SK-N-SH treated with all-trans-retinoic acid at 6 μM for 48 hours (cell line): ENCODE data around the gene SIRT5.

Source experiments
- ATAC-seq: fragments of 200-7000 bp; cut with Tn5 transposase; 3 replicates; pipeline ENCODE4 v1.9.1; 2020; ENCODE audit warnings: mild to moderate bottlenecking, moderate library complexity
- ARNTL ChIP-seq: fragments of 450-650 bp; formaldehyde crosslinking; IDR thresholded peaks from 2 replicates; pipeline ENCODE4 v1.5.0; 2020; ENCODE audit warnings: low read depth, mild to moderate bottlenecking, moderate library complexity, borderline replicate concordance
- BACH2 ChIP-seq: fragments of 250-450 bp; sonication (Bioruptor Pico); IDR thresholded peaks from 2 replicates; pipeline ENCODE4 v1.9.0; 2021; ENCODE audit warnings: mild to moderate bottlenecking, borderline replicate concordance
- CSDC2 ChIP-seq: fragments of 250-450 bp; sonication (Bioruptor Pico); IDR thresholded peaks from 2 replicates; pipeline ENCODE4 v1.5.0; 2020; ENCODE audit warnings: mild to moderate bottlenecking, moderate library complexity
- CSRNP3 ChIP-seq: fragments of 250-450 bp; sonication (Bioruptor Pico); IDR thresholded peaks from 2 replicates; pipeline ENCODE4 v1.5.1; 2021; ENCODE audit warnings: mild to moderate bottlenecking, moderate library complexity
- ESRRG ChIP-seq: fragments of 250-450 bp; sonication (Bioruptor Pico); IDR thresholded peaks from 2 replicates; pipeline ENCODE4 v1.6.1; 2021; ENCODE audit warnings: mild to moderate bottlenecking
- GLIS3 ChIP-seq: fragments of 250-450 bp; sonication (Bioruptor Pico); IDR thresholded peaks from 2 replicates; pipeline ENCODE4 v1.5.0; 2020; ENCODE audit warnings: mild to moderate bottlenecking, moderate library complexity
- OSR1 ChIP-seq: fragments of 250-450 bp; sonication (Bioruptor Pico); IDR thresholded peaks from 2 replicates; pipeline ENCODE4 v1.8.0; 2022; ENCODE audit warnings: moderate library complexity, mild to moderate bottlenecking, inconsistent platforms
- POU6F1 ChIP-seq: fragments of 250-450 bp; sonication (Bioruptor Pico); IDR thresholded peaks from 2 replicates; pipeline ENCODE4 v1.8.0; 2021; ENCODE audit warnings: low read depth, mild to moderate bottlenecking, moderate library complexity, borderline replicate concordance
- PPARA ChIP-seq: fragments of 250-450 bp; sonication (Bioruptor Pico); IDR thresholded peaks from 2 replicates; pipeline ENCODE4 v1.5.0; 2020; ENCODE audit warnings: mild to moderate bottlenecking, borderline replicate concordance
- SNAI2 ChIP-seq: fragments of 250-450 bp; sonication (Bioruptor Pico); IDR thresholded peaks from 2 replicates; pipeline ENCODE4 v1.5.0; 2020; ENCODE audit warnings: mild to moderate bottlenecking, moderate library complexity
- TCF4 ChIP-seq: fragments of 250-450 bp; sonication (Bioruptor Pico); IDR thresholded peaks from 2 replicates; pipeline ENCODE4 v1.8.0; 2021; ENCODE audit warnings: mild to moderate bottlenecking, moderate library complexity, borderline replicate concordance
- TOX ChIP-seq: fragments of 250-450 bp; sonication (Bioruptor Pico); IDR thresholded peaks from 2 replicates; pipeline ENCODE4 v1.8.0; 2021; ENCODE audit warnings: mild to moderate bottlenecking, moderate library complexity, borderline replicate concordance
- TSHZ2 ChIP-seq: fragments of 250-450 bp; sonication (Bioruptor Pico); IDR thresholded peaks from 2 replicates; pipeline ENCODE4 v1.5.0; 2020; ENCODE audit warnings: mild to moderate bottlenecking, moderate library complexity
- ZC3H10 ChIP-seq: fragments of 250-450 bp; sonication (Bioruptor Pico); IDR thresholded peaks from 2 replicates; pipeline ENCODE4 v1.5.1; 2021; ENCODE audit warnings: mild to moderate bottlenecking, moderate library complexity
- ZFP3 ChIP-seq: fragments of 250-450 bp; sonication (Bioruptor Pico); IDR thresholded peaks from 2 replicates; pipeline ENCODE4 v1.5.0; 2020; ENCODE audit warnings: mild to moderate bottlenecking, moderate library complexity
- ZFP30 ChIP-seq: fragments of 450-650 bp; formaldehyde crosslinking; IDR thresholded peaks from 2 replicates; pipeline ENCODE4 v1.5.0; 2022; ENCODE audit warnings: mild to moderate bottlenecking, moderate library complexity
- ZNF565 ChIP-seq: fragments of 450-650 bp; formaldehyde crosslinking; conservative IDR thresholded peaks from 2 replicates; pipeline ENCODE4 v1.5.0; 2020; ENCODE audit warnings: low read depth, mild to moderate bottlenecking, moderate library complexity
- ZNF70 ChIP-seq: fragments of 450-650 bp; formaldehyde crosslinking; IDR thresholded peaks from 2 replicates; pipeline ENCODE4 v1.5.0; 2020; ENCODE audit warnings: mild to moderate bottlenecking, moderate library complexity
- ZNF8 ChIP-seq: fragments of 450-650 bp; formaldehyde crosslinking; IDR thresholded peaks from 2 replicates; pipeline ENCODE4 v1.5.0; 2020; ENCODE audit warnings: mild to moderate bottlenecking, moderate library complexity

The SIRT5 gene

GRCh38 chr6:13568970-13569369 is 5.4 kb upstream of the SIRT5 start (continued):
- no peak for TF ChIP-seq TOX
- TF ChIP-seq TSHZ2 (CRISPR knock-in tag), result no peak

GRCh38 chr6:13572240-13572639 is 2.2 kb upstream of the SIRT5 start:
- no peak for ATAC-seq
- no peak for TF ChIP-seq CSDC2 (CRISPR knock-in tag)
- no peak for TF ChIP-seq ZC3H10
- TF ChIP-seq ARNTL (CRISPR knock-in tag), result no peak
- TF ChIP-seq ESRRG (CRISPR knock-in tag), result no peak
- no peak for TF ChIP-seq ZNF8 (CRISPR knock-in tag)
- TF ChIP-seq ZFP3 (CRISPR knock-in tag), result no peak
- TF ChIP-seq, all 23 proteins: peak for 0

GRCh38 chr6:13572951-13573654 is 1.3 kb upstream of the SIRT5 start:
- TF ChIP-seq SNAI2 (CRISPR knock-in tag), result no peak
- TF ChIP-seq TCF4 (CRISPR knock-in tag), result no peak
- no peak for TF ChIP-seq GLIS3
- TF ChIP-seq TSHZ2 (CRISPR knock-in tag), result no peak
- TF ChIP-seq TOX, result no peak
- TF ChIP-seq ZFP30 (CRISPR knock-in tag), result no peak
- TF ChIP-seq, all 23 proteins: peak for 0
- no peak for ATAC-seq

- ATAC-seq, result no peak
- TF ChIP-seq GLIS3 (no peak), BACH2 (no peak), SNAI2 (CRISPR knock-in tag) (no peak), ZNF565 (CRISPR knock-in tag) (no peak), TOX (no peak), OSR1 (CRISPR knock-in tag) (no peak), ESRRG (CRISPR knock-in tag) (no peak), POU6F1 (CRISPR knock-in tag) (no peak)
Measured at GRCh38 chr6:13573669-13574110, 711 bp upstream of the SIRT5 start.

- peak; percentile 92 for ATAC-seq
- no peak for TF ChIP-seq CSRNP3 (CRISPR knock-in tag)
- TF ChIP-seq PPARA (CRISPR knock-in tag), result no peak
- TF ChIP-seq ZNF70 (CRISPR knock-in tag), result no peak
Measured at GRCh38 chr6:13574149-13574570, 241 bp upstream of the SIRT5 start.
